Mesendoderm (in vitro differentiated cells): ENCODE measurements around the gene RNF123.

Experiments
- DNase-seq: peaks from one replicate; pipeline ENCODE4 v3.0.0; 2013
- H2AK5ac ChIP-seq: 2 replicates; pipeline ENCODE4 v1.6.1; 2013; ENCODE audit warnings: low read length, inconsistent platforms
- H2BK120ac ChIP-seq: 2 replicates; pipeline ENCODE4 v1.6.1; 2013; ENCODE audit warnings: low read depth, mild to moderate bottlenecking, low read length, moderate library complexity, mixed read lengths
- H2BK15ac ChIP-seq: replicated peaks from 2 replicates; pipeline ENCODE4 v1.6.1; 2013; ENCODE audit warnings: low read depth, mild to moderate bottlenecking, moderate library complexity
- H2BK5ac ChIP-seq: 2 replicates; pipeline ENCODE4 v1.6.1; 2013; ENCODE audit warnings: low read length, inconsistent platforms
- H3K18ac ChIP-seq: 2 replicates; pipeline ENCODE4 v1.6.1; 2013; ENCODE audit warnings: mild to moderate bottlenecking, low read length, mixed read lengths
- H3K23ac ChIP-seq: one replicate; pipeline ENCODE4 v1.6.1; 2013; ENCODE audit warnings: low read length
- H3K27ac ChIP-seq: 2 replicates; pipeline ENCODE4 v1.5.1; 2013; ENCODE audit warnings: low read depth, mild to moderate bottlenecking, inconsistent platforms, low read length, moderate library complexity
- H3K27me3 ChIP-seq: 2 replicates; pipeline ENCODE4 v1.6.1; 2013; ENCODE audit warnings: low read length, control low read depth, mild to moderate bottlenecking, inconsistent platforms; ENCODE audit not compliant: insufficient read depth, poor library complexity
- H3K36me3 ChIP-seq: 2 replicates; pipeline ENCODE4 v1.6.1; 2013; ENCODE audit warnings: low read length, inconsistent platforms; ENCODE audit not compliant: control insufficient read depth, insufficient read depth
- H3K4ac ChIP-seq: one replicate; pipeline ENCODE4 v1.6.1; 2013; ENCODE audit warnings: low read depth, mild to moderate bottlenecking, low read length, moderate library complexity
- H3K4me1 ChIP-seq: 2 replicates; pipeline ENCODE4 v1.6.1; 2013; ENCODE audit warnings: low read depth, low read length, inconsistent platforms; ENCODE audit not compliant: control insufficient read depth
- H3K4me2 ChIP-seq: 2 replicates; pipeline ENCODE4 v1.6.1; 2013; ENCODE audit warnings: low read length
- H3K4me3 ChIP-seq: 2 replicates; pipeline ENCODE4 v1.5.1; 2013; ENCODE audit warnings: mild to moderate bottlenecking, low read length
- H3K56ac ChIP-seq: one replicate; pipeline ENCODE4 v1.6.1; 2013; ENCODE audit warnings: low read length
- H3K79me1 ChIP-seq: 2 replicates; pipeline ENCODE4 v1.6.1; 2013; ENCODE audit warnings: low read length, inconsistent platforms
- H3K79me2 ChIP-seq: 2 replicates; pipeline ENCODE4 v1.6.1; 2013; ENCODE audit warnings: mild to moderate bottlenecking, low read length; ENCODE audit not compliant: control insufficient read depth, insufficient read depth
- H3K9ac ChIP-seq: 2 replicates; pipeline ENCODE4 v1.6.1; 2013; ENCODE audit warnings: low read length, inconsistent platforms
- H4K5ac ChIP-seq: one replicate; pipeline ENCODE4 v1.6.1; 2013; ENCODE audit warnings: low read length
- H4K8ac ChIP-seq: one replicate; pipeline ENCODE4 v1.6.1; 2013; ENCODE audit warnings: low read depth, mild to moderate bottlenecking, control low read depth, low read length, moderate library complexity
- WGBS: extraction: QIAGEN DNeasy Blood & Tissue Kit; methylation state at CpG from one replicate; pipeline ENCODE4 v1.1.7; 2013; ENCODE audit warnings: low lambda C conversion rate, missing lambda C conversion rate; ENCODE audit not compliant: insufficient coverage; ENCODE audit errors: extremely low coverage; 5-methylcytosine and 5-hydroxymethylcytosine counted together

RNF123 gene

DNA sequence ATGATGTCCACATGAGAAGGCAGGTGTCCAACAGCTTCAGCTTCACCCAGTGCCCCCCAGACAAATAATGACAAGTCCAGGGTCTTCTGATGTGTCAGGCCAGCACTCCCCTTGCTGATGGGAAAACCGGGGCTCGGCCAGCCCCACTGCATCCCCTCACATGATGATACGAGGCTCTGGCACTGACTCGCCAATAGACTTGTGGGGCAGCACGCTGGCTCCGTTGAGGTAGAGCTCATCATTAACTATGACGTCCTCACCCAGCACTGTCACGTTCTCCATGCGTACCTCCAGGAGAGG, 32.2 kb downstream of the RNF123 start:
- no peak overlapping the region for H3K56ac ChIP-seq
- H4K8ac ChIP-seq, result no peak overlapping the region
- no peak overlapping the region for H3K4ac ChIP-seq
- DNase-seq, result no peak
- no peak overlapping the region for H2AK5ac ChIP-seq
- H3K4me2 ChIP-seq, result no peak overlapping the region
- no peak overlapping the region for H2BK120ac ChIP-seq
- no peak overlapping the region for H3K23ac ChIP-seq
- no peak overlapping the region for H3K18ac ChIP-seq
- peaks cover 4% of the 10 kb centered on the region for H3K4me1 ChIP-seq
- no peak overlapping the region for H3K4me3 ChIP-seq
- peaks cover 12% of the 10 kb centered on the region for H3K79me1 ChIP-seq
- H3K79me2 ChIP-seq, result peaks cover 7% of the 10 kb centered on the region
- H3K9ac ChIP-seq, result no peak overlapping the region
- no peak overlapping the region for H3K27ac ChIP-seq
- H4K5ac ChIP-seq, result no peak overlapping the region
- H3K27me3 ChIP-seq, result no peaks in the 10 kb centered on the region
- WGBS, result no CpG with 5 or more reads among the region's 9 CpGs
- H2BK5ac ChIP-seq, result no peak overlapping the region
- H2BK15ac ChIP-seq, result no peak overlapping the region
- peaks cover 4% of the 10 kb centered on the region for H3K36me3 ChIP-seq

DNA sequence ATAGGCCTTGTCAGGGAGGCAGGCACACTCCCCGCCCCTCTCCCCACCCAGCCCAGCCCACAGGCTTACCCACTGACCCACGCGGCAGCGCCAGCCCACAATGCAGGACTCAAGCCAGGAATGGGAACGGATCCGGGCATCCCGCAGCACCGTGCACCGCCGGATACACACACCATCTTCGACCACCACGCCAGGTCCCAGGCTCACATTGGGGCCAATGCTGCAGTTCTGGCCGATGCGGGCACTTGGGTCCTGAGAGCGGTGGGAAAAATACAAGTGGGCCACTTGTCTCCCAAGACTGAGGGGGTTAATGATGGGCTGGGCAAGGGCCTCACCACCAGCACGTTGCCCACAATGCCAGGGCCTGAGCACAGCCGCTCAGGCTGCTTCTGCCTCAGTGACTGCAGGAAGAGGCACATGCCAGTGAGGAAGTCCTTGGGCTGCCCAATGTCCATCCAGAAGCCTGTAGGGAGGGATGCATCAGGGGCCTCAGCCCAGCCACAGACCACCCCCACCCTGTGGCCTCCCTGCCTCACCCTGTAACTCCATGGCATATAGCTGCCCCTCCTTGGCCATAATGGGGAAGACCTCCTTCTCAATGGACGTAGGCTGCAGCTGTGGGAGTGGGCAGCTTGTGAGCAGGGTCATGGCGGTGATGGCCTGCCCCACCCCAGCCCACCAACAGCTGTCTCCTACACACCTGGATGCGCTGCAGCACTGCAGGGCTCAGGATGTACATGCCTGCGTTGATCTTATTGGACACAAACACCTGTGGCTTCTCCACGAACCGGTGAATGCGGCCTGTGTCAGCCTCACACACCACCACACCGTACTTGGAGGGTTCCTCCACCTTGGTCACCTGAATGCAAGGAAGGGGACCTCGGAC, 32.8 kb downstream of the RNF123 start:
- no peak overlapping the region for H3K23ac ChIP-seq
- no peak overlapping the region for H3K4me2 ChIP-seq
- H3K56ac ChIP-seq, result no peak overlapping the region
- H3K4me3 ChIP-seq, result no peak overlapping the region
- DNase-seq, result no peak
- H2BK5ac ChIP-seq, result no peak overlapping the region
- no peak overlapping the region for H2BK120ac ChIP-seq
- H2AK5ac ChIP-seq, result no peak overlapping the region
- H3K36me3 ChIP-seq, result peaks cover 4% of the 10 kb centered on the region
- no peak overlapping the region for H3K27ac ChIP-seq
- H3K79me1 ChIP-seq, result peaks cover 12% of the 10 kb centered on the region
- no peak overlapping the region for H4K5ac ChIP-seq
- no peaks in the 10 kb centered on the region for H3K27me3 ChIP-seq
- H3K79me2 ChIP-seq, result peaks cover 7% of the 10 kb centered on the region
- no peak overlapping the region for H3K4ac ChIP-seq
- no peak overlapping the region for H4K8ac ChIP-seq
- WGBS, result no CpG with 5 or more reads among the region's 26 CpGs
- peaks cover 4% of the 10 kb centered on the region for H3K4me1 ChIP-seq
- no peak overlapping the region for H3K9ac ChIP-seq
- no peak overlapping the region for H2BK15ac ChIP-seq
- H3K18ac ChIP-seq, result no peak overlapping the region

DNA sequence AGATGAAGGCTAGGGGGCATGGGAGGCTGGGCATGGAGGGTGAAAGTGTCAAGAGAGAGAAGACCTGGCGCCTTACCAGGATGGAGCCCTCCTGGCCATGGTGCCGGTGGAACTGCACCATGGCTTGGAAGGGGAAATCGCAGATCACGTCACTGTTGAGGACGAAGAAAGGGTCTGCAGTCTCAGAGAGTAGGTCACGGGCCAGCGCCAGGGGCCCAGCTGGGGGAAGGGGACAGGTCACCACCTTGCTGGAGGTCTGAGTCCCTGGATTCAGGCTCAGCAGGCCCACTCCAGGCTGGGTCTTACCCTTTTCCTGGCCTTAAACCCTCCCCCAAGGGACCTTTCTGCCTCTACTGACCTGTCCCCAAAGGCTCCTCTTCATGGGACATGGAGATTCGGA, 33.5 kb downstream of the RNF123 start:
- Histone ChIP-seq H3K4me1 (peaks cover 4% of the 10 kb centered on the region), H3K4me2 (peak overlapping the region; percentile 59), H3K79me2 (peaks cover 7% of the 10 kb centered on the region), H2BK15ac (no peak overlapping the region), H3K27ac (no peak overlapping the region), H3K79me1 (peaks cover 12% of the 10 kb centered on the region), H3K23ac (no peak overlapping the region), H3K27me3 (no peaks in the 10 kb centered on the region), H4K5ac (no peak overlapping the region), H3K56ac (peak overlapping the region; percentile 90), H2BK5ac (no peak overlapping the region), H4K8ac (no peak overlapping the region), H3K4me3 (peak overlapping the region; percentile 74), H2AK5ac (no peak overlapping the region), H2BK120ac (no peak overlapping the region), H3K9ac (peak overlapping the region; percentile 85), H3K4ac (no peak overlapping the region), H3K36me3 (peaks cover 6% of the 10 kb centered on the region), H3K18ac (no peak overlapping the region)
- WGBS, result no CpG with 5 or more reads among the region's 8 CpGs
- no peak for DNase-seq

DNA sequence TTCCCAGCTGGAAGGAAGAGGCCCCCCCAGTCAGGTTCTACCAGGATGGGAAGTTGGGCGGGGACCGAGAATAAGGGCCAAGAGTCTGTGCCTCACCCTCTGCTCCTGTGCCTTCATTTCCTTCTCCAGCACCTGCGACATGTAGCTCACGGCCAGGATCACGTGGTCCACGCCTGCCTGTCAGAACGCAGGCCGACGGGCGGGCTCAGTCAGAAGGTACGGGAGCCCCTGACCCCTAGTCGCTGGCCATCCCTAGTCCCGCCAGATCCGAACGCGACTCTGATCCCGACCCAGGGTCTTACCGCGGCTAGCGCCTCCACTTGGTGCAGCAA, 33.9 kb downstream of the RNF123 start:
- Histone ChIP-seq H2BK120ac (no peak overlapping the region), H2AK5ac (peak overlapping the region; percentile 29), H3K4ac (peak overlapping the region; percentile 17), H3K27me3 (no peaks in the 10 kb centered on the region), H3K4me1 (peaks cover 4% of the 10 kb centered on the region), H3K4me2 (peak overlapping the region; percentile 59), H4K5ac (no peak overlapping the region), H3K36me3 (peaks cover 6% of the 10 kb centered on the region), H3K18ac (no peak overlapping the region), H3K4me3 (peak overlapping the region; percentile 74), H3K56ac (peak overlapping the region; percentile 90), H3K27ac (no peak overlapping the region), H3K9ac (peak overlapping the region; percentile 85), H3K79me2 (peaks cover 7% of the 10 kb centered on the region), H3K23ac (no peak overlapping the region), H2BK15ac (no peak overlapping the region), H3K79me1 (peaks cover 12% of the 10 kb centered on the region), H2BK5ac (no peak overlapping the region), H4K8ac (no peak overlapping the region)
- peak; percentile 61 for DNase-seq
- WGBS, result no CpG with 5 or more reads among the region's 20 CpGs

DNA sequence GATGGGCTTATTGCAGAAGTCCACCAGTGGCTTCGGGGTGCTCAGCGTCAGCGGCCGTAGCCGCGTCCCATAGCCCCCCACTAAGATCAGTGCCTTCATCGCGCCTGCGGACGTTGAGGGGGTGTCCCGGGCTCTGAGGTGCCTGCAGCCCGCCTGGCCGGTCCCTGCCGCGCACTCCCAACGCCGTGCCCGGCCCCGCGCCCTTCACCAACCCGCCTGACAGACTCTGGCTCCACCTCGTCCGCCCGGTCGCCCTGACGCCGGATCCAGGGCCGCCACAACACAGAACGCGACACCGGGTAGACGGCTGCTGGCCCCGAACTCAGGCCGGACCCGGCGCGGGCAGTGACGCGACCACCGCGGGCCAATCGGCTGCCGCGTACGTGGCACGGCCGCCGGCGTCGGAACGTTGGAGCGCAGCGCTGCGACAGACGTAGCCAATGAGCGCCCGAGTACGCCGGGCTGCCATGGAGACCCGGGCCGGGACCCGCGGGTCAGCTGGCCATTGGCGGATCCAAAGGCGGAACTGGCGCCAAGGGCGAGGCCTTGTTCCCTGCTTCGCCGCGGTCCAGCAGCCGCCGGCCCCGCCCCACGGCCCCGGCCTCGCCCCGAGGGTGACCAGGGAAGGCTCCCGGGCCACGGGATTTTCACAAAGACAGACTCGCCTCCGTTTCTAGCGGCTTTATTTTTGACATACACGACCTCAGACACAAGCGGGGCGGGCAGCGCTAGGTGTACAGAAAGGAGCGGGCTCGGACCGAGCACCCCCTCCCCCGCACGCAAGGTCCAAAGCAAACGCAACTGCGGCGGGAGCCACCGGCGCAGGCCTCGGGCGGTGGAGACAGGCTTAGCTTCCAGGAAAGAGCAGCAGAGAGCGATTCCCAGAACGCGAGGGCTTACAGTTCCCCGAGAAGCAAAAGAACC, 34.5 kb downstream of the RNF123 start, which contains the start of gene GMPPB:
Gene GMPPB (minus strand): TSS at position 324 of the 924 bp plus-strand sequence. CDS start 225 bp downstream, at position 99.
- H3K4me2 ChIP-seq, result peak within 1 kb of the TSS; percentile 84
- H3K27me3 ChIP-seq, result no peaks in the 10 kb centered on the region
- no peak within 1 kb of the TSS for H2BK120ac ChIP-seq
- H2AK5ac ChIP-seq, result peak within 1 kb of the TSS; percentile 29
- peak within 1 kb of the TSS; percentile 95 for H4K8ac ChIP-seq
- peak within 1 kb of the TSS; percentile 41 for H3K18ac ChIP-seq
- H3K36me3 ChIP-seq, result peaks cover 6% of the 10 kb centered on the region
- WGBS, result no CpG with 5 or more reads among the region's 102 CpGs
- peak within 1 kb of the TSS; percentile 74 for H3K4me3 ChIP-seq
- H3K23ac ChIP-seq, result peak within 1 kb of the TSS; percentile 80
- H3K4ac ChIP-seq, result peak within 1 kb of the TSS; percentile 61
- no peak within 1 kb of the TSS for H2BK5ac ChIP-seq
- H3K27ac ChIP-seq, result peak within 1 kb of the TSS; percentile 55
- DNase-seq, result peak; percentile 99
- H3K79me1 ChIP-seq, result peaks cover 12% of the 10 kb centered on the region
- H3K79me2 ChIP-seq, result peaks cover 7% of the 10 kb centered on the region
- peaks cover 4% of the 10 kb centered on the region for H3K4me1 ChIP-seq
- peak within 1 kb of the TSS; percentile 96 for H3K56ac ChIP-seq
- H4K5ac ChIP-seq, result no peak within 1 kb of the TSS
- no peak within 1 kb of the TSS for H2BK15ac ChIP-seq
- peak within 1 kb of the TSS; percentile 96 for H3K9ac ChIP-seq
